Stomach (tissue), 4 donors: ENCODE measurements around the gene MT1A.

Experiments
- CTCF ChIP-seq, 7 experiments: fragments of 450-650 bp in 4 of 7; fragments of 200-600 bp in 3 of 7; sonication (generic) in 3 of 7; IDR thresholded peaks; one replicate each; pipeline ENCODE4 v1.5.1; 2016 to 2019; ENCODE audit warnings: antibody characterized with exemption in 7 of 7, control low read depth in 2 of 7, mild to moderate bottlenecking in 1 of 7
- EP300 ChIP-seq: sonication (generic); formaldehyde crosslinking; IDR thresholded peaks from one replicate; pipeline ENCODE4 v1.6.1; 2017; ENCODE audit warnings: antibody characterized with exemption
- POLR2A ChIP-seq, 4 donors: fragments of 450-650 bp; IDR thresholded peaks; one replicate each; pipeline ENCODE4 v1.6.1; 2016; ENCODE audit warnings: antibody characterized with exemption in 4 of 4, control low read depth in 2 of 4, mild to moderate bottlenecking in 1 of 4, moderate library complexity in 1 of 4
- POLR2AphosphoS5 ChIP-seq, 3 donors: sonication (generic); formaldehyde crosslinking; IDR thresholded peaks; one replicate each; pipeline ENCODE4 v1.6.1; 2016; ENCODE audit warnings: antibody characterized with exemption in 3 of 3

- TF ChIP-seq EP300 (no peak), CTCF (IDR thresholded peaks at IDR 0.05) (no peak), POLR2A (IDR thresholded peaks at IDR 0.05) (no peak), POLR2AphosphoS5 (IDR thresholded peaks at IDR 0.05) (no peak)
Measured at GRCh38 chr16:56616608-56617211, 21.8 kb upstream of the MT1A start.
